CD14-positive monocyte (primary cell): ENCODE results near the gene SHQ1. TPM values are rescaled to one million over a fixed set of nuclear protein-coding genes. Genes with fewer than 3 reads are reported as not detected.

Experiments used
- DNase-seq, 3 donors: peaks; one replicate each; pipeline ENCODE4 v3.0.0-alpha.2; 2011 to 2022
- H2AFZ ChIP-seq: 2 replicates; pipeline ENCODE4 v1.6.0; 2012; ENCODE audit warnings: mild to moderate bottlenecking, low read depth, low read length, inconsistent platforms; ENCODE audit not compliant: insufficient read depth, poor library complexity, severe bottlenecking
- H3K27ac ChIP-seq, 2 donors: 1 replicate in 1 of 2; 2 replicates in 1 of 2; pipeline ENCODE4 v1.5.1; 2012 to 2013; ENCODE audit warnings: low read length in 2 of 2, control low read depth in 1 of 2, inconsistent platforms in 1 of 2, low read depth in 1 of 2, mild to moderate bottlenecking in 1 of 2
- H3K27me3 ChIP-seq, 2 donors: one replicate each; pipeline versions ENCODE4 v1.6.0 to v1.6.1; 2011 to 2013; ENCODE audit warnings: low read length in 2 of 2; ENCODE audit not compliant: control insufficient read depth in 2 of 2, insufficient read depth in 2 of 2
- H3K36me3 ChIP-seq, 2 donors: replicated peaks in 1 of 2; 1 replicate in 1 of 2; 2 replicates in 1 of 2; pipeline versions ENCODE4 v1.5.1 to v1.6.1; 2012 to 2013; ENCODE audit warnings: low read length in 2 of 2, control low read depth in 1 of 2, inconsistent platforms in 1 of 2, mild to moderate bottlenecking in 1 of 2; ENCODE audit not compliant: insufficient read depth in 2 of 2, control insufficient read depth in 1 of 2
- H3K4me1 ChIP-seq, 2 donors: 1 replicate in 1 of 2; 2 replicates in 1 of 2; pipeline versions ENCODE4 v1.5.1 to v1.6.1; 2012 to 2013; ENCODE audit warnings: low read length in 2 of 2, control low read depth in 1 of 2, inconsistent platforms in 1 of 2, mild to moderate bottlenecking in 1 of 2, moderate library complexity in 1 of 2; ENCODE audit not compliant: insufficient read depth in 2 of 2, control insufficient read depth in 1 of 2
- H3K4me2 ChIP-seq: replicated peaks from 2 replicates; pipeline ENCODE3; 2012; ENCODE audit warnings: low read length, moderate library complexity, mild to moderate bottlenecking; ENCODE audit not compliant: poor library complexity, severe bottlenecking; ENCODE audit errors: extremely low read depth
- H3K4me3 ChIP-seq, 3 experiments: fragments of 200-600 bp in 1 of 3; sonication (generic) in 1 of 3; replicated peaks in 1 of 3; 1 replicate in 2 of 3; 2 replicates in 1 of 3; pipeline ENCODE4 v1.5.1; 2011 to 2013; ENCODE audit warnings: low read length in 3 of 3, mild to moderate bottlenecking in 3 of 3, control low read depth in 2 of 3, low read depth in 2 of 3, inconsistent platforms in 1 of 3, moderate library complexity in 1 of 3
- H3K79me2 ChIP-seq: 2 replicates; pipeline ENCODE4 v1.6.0; 2012; ENCODE audit warnings: mild to moderate bottlenecking, control low read depth, inconsistent platforms, low read length, moderate library complexity; ENCODE audit not compliant: insufficient read depth
- H3K9ac ChIP-seq: 2 replicates; pipeline ENCODE4 v1.6.0; 2017; ENCODE audit warnings: low read length, mild to moderate bottlenecking; ENCODE audit not compliant: insufficient read depth, poor library complexity, severe bottlenecking
- H3K9me3 ChIP-seq, 2 donors: replicated peaks in 1 of 2; 1 replicate in 1 of 2; 2 replicates in 1 of 2; pipeline versions ENCODE4 v1.5.1 to v1.6.1; 2012 to 2013; ENCODE audit warnings: low read length in 2 of 2, control low read depth in 1 of 2; ENCODE audit not compliant: control insufficient read depth in 1 of 2, insufficient read depth in 1 of 2
- H4K20me1 ChIP-seq: 2 replicates; pipeline ENCODE4 v1.6.0; 2012; ENCODE audit warnings: mild to moderate bottlenecking, low read length, control low read depth, moderate library complexity; ENCODE audit not compliant: insufficient read depth
- H3K27ac Mint-ChIP-seq, 7 donors: one replicate each; pipeline ENCODE4 v1.8.0; 2020; ENCODE audit warnings: mild to moderate bottlenecking in 7 of 7, mixed read lengths in 7 of 7, moderate library complexity in 6 of 7, inconsistent platforms in 2 of 7
- H3K27me3 Mint-ChIP-seq, 3 donors: one replicate each; pipeline ENCODE4 v1.8.0; 2021 to 2022; ENCODE audit warnings: low read depth in 3 of 3, mild to moderate bottlenecking in 3 of 3, mixed read lengths in 3 of 3, moderate library complexity in 3 of 3, inconsistent platforms in 1 of 3
- H3K36me3 Mint-ChIP-seq, 2 donors: one replicate each; pipeline ENCODE4 v1.8.0; 2020; ENCODE audit warnings: mixed read lengths in 2 of 2, inconsistent platforms in 1 of 2, mild to moderate bottlenecking in 1 of 2
- H3K4me1 Mint-ChIP-seq: one replicate; pipeline ENCODE4 v1.8.0; 2020; ENCODE audit warnings: mild to moderate bottlenecking, mixed read lengths
- H3K4me3 Mint-ChIP-seq, 2 donors: one replicate each; pipeline ENCODE4 v1.8.0; 2020; ENCODE audit warnings: mild to moderate bottlenecking in 2 of 2, mixed read lengths in 2 of 2, moderate library complexity in 1 of 2
- H3K9me3 Mint-ChIP-seq, 7 donors: one replicate each; pipeline ENCODE4 v1.8.0; 2020 to 2022; ENCODE audit warnings: mixed read lengths in 7 of 7, mild to moderate bottlenecking in 6 of 7, moderate library complexity in 6 of 7, inconsistent platforms in 2 of 7
- WGBS: methylation state at CpG from one replicate; pipeline ENCODE4 v1.1.5; 2013; ENCODE audit warnings: missing lambda C conversion rate; ENCODE audit not compliant: insufficient coverage; 5-methylcytosine and 5-hydroxymethylcytosine counted together
- intact Hi-C, 2 donors: fragments of 100-400 bp; cut with micrococcal nuclease; formaldehyde crosslinking; loops; one replicate each; pipeline versions ENCODE4 v1.15.0 to v1.15.1; 2023
- polyA plus RNA-seq, 3 donors: library from polyadenylated mRNA; depleted of rRNA in 1 of 3; unstranded in 2 of 3; stranded (reverse) in 1 of 3; fragments of 300-500 nt in 2 of 3; fragments of >200 nt in 1 of 3; fragmentation: Illumina TruSeq in 2 of 3; gene quantifications; 1 replicate in 2 of 3; 2 replicates in 1 of 3; pipeline ENCODE4 v1.2.3, GENCODE V29; 2012 to 2021
- TF ChIP-seq, protein P1 (sequence below): fragments of 200-600 bp; IDR thresholded peaks from one replicate; pipeline ENCODE4 v1.8.0; 2022; ENCODE audit warnings: antibody characterized with exemption, mild to moderate bottlenecking

SHQ1 gene
- polyA plus RNA-seq, 3 donors, result 3.5 to 31.6 (median 8.2) TPM

DNA sequence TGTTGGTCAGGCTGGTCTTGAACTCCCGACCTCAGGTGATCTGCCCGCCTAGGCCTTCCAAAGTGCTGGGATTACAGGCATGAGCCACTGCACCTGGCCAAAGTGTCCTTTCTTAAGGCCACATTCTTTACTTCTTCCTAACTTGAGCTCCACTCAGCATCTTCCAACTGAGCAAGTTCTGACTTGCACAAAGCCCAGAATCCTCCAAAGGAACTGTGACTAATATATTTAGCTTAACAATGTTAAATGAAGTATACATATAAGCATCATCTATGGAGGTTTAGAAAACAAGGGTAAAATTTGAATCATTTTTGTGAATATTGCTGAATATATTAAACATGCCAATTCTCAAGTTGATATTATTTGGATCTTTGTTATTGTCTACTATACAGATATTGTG lies 93.7 kb downstream of the SHQ1 start:
- Histone ChIP-seq H3K36me3 (peaks cover 0 to 14% of the 10 kb centered on the region in 2 donors), H4K20me1 (no peaks in the 10 kb centered on the region), H3K4me3 (no peak overlapping the region), H3K27me3 (peaks cover 10 to 16% of the 10 kb centered on the region in 2 donors), H2AFZ (no peak overlapping the region), H3K4me2 (no peak overlapping the region), H3K79me2 (no peaks in the 10 kb centered on the region), H3K9ac (no peak overlapping the region), H3K9me3 (no peaks in the 10 kb centered on the region), H3K27ac (no peak overlapping the region), H3K4me1 (peaks cover 17 to 19% of the 10 kb centered on the region in 2 donors)
- WGBS, result no CpG with 5 or more reads among the region's 2 CpGs
- no peak for DNase-seq
- Mint-ChIP-seq H3K27ac (no peak overlapping the region), H3K4me1 (peaks cover 25% of the 10 kb centered on the region), H3K27me3 (peaks cover 20 to 42% (median 20%) of the 10 kb centered on the region in 3 donors), H3K9me3 (peaks cover 0 to 3% (median 0%) of the 10 kb centered on the region in 7 donors), H3K36me3 (peaks cover 40 to 44% of the 10 kb centered on the region in 2 donors), H3K4me3 (peak overlapping the region in 1 of 2 donors; percentile 28)
- intact Hi-C loops, result no loop called here
- TF ChIP-seq, protein P1, sequence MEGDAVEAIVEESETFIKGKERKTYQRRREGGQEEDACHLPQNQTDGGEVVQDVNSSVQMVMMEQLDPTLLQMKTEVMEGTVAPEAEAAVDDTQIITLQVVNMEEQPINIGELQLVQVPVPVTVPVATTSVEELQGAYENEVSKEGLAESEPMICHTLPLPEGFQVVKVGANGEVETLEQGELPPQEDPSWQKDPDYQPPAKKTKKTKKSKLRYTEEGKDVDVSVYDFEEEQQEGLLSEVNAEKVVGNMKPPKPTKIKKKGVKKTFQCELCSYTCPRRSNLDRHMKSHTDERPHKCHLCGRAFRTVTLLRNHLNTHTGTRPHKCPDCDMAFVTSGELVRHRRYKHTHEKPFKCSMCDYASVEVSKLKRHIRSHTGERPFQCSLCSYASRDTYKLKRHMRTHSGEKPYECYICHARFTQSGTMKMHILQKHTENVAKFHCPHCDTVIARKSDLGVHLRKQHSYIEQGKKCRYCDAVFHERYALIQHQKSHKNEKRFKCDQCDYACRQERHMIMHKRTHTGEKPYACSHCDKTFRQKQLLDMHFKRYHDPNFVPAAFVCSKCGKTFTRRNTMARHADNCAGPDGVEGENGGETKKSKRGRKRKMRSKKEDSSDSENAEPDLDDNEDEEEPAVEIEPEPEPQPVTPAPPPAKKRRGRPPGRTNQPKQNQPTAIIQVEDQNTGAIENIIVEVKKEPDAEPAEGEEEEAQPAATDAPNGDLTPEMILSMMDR, result no peak

DNA sequence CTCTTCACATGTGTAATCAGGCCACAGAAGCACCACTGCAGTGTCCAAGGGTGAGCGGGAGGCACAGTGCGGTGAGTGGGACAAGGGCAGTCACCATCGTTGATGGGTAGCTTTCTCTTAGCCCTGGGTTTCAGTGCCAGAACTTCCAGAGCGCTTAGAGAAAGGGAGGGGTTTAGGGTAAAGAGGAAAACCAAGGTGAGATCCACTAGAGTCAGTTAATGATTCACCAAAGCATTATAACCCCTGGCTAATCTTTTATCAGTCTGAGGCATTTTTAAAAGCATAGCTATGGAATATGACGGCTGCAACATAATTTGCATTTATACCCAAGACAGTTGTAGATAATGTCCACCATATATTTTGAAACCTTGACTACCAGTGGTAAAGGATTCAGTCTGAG lies 94.8 kb downstream of the SHQ1 start:
- no peak overlapping the region for H2AFZ ChIP-seq
- no peak overlapping the region for H3K4me3 ChIP-seq
- 93% methylated on average over 3 of the region's 5 CpGs for WGBS
- H3K79me2 ChIP-seq, result no peaks in the 10 kb centered on the region
- no peak overlapping the region for H3K4me2 ChIP-seq
- H3K27me3 ChIP-seq, result peaks cover 10 to 13% of the 10 kb centered on the region in 2 donors
- H3K27ac ChIP-seq, result no peak overlapping the region
- no peak overlapping the region for H3K4me3 Mint-ChIP-seq
- H3K9me3 Mint-ChIP-seq, result peaks cover 0 to 3% (median 0%) of the 10 kb centered on the region in 7 donors
- H3K36me3 ChIP-seq, result peaks cover 0 to 14% of the 10 kb centered on the region in 2 donors
- peaks cover 23 to 24% of the 10 kb centered on the region in 2 donors for H3K4me1 ChIP-seq
- peaks cover 12 to 32% (median 18%) of the 10 kb centered on the region in 3 donors for H3K27me3 Mint-ChIP-seq
- H3K9me3 ChIP-seq, result no peaks in the 10 kb centered on the region
- no peak overlapping the region for H3K9ac ChIP-seq
- TF ChIP-seq, protein P1, result no peak
- no peaks in the 10 kb centered on the region for H4K20me1 ChIP-seq
- H3K4me1 Mint-ChIP-seq, result peaks cover 35% of the 10 kb centered on the region
- peaks cover 35% of the 10 kb centered on the region in 2 donors for H3K36me3 Mint-ChIP-seq
- intact Hi-C loops, result no loop called here
- DNase-seq, result no peak
- H3K27ac Mint-ChIP-seq, result no peak overlapping the region
